HG03039 (cell line): Measurements from ENCODE around the gene PDS5A.
"Not testable (repeated sequence)": the region's sequence is repeated elsewhere in the genome, so short reads cannot be mapped to it uniquely, and the experiment has no call there.

ENCODE experiments used
- ATAC-seq: cut with Tn5 transposase; IDR thresholded peaks from one replicate; pipeline ENCODE4 v1.9.1; 2021; ENCODE audit warnings: mild to moderate bottlenecking, moderate library complexity; ENCODE audit not compliant: unreplicated experiment

The PDS5A gene

DNA sequence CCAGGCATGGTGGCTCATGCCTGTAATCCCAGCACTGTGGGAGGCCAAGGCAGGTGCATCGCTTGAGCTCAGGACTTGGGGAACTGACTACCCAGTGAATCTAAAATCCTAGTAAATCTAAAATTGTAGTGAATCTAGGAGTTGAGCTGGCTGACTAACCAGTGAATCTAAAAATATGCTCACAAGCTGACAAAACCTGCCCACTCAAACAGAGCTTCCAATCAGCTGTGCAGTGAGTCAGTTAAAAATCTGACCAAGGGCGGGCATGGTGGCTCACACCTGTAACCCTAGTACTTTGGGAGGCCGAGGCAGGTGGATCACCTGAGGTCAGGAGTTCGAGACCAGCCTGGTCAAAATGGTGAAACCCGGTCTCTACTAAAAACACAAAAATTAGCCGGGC is 72.7 kb downstream of the PDS5A start:
- not testable (repeated sequence) for ATAC-seq

DNA sequence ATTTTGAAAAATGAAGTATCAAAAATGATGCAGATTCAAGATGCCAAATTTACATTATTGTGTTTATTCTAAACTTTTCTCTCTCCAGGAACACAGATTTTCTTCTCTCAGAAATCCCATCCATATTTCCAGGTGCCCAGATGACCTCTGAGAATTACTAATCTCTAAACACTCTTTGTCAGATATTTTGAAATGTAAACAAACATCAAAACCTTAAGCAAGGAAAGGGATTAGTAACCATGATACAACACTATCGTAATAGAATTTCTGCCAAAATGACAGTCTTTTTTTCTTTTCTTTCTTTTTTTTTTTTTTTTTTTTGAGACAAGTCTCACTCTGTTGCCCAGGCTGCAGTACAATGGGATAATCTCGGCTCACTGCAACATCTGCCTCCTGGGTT is 76.7 kb downstream of the PDS5A start:
- ATAC-seq = no peak

DNA sequence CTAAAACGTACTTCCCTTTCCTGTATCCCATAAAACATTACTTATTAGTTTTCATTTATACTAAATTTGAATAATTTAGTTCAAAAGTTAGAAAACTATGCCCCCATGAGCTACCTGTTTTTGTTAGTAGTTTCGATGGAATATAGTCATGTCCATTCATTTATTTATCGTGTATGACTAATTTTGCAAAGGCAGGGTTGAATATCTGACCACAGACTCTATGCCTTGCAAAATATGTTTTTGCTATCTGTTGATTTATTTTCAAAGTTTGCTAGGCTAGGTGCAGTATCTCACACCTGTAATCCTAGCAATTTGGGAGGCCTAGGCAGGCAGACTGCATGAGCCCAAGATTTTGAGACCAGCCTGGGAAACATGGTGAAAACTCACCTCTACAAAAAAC is 78.4 kb downstream of the PDS5A start:
- ATAC-seq = no peak

DNA sequence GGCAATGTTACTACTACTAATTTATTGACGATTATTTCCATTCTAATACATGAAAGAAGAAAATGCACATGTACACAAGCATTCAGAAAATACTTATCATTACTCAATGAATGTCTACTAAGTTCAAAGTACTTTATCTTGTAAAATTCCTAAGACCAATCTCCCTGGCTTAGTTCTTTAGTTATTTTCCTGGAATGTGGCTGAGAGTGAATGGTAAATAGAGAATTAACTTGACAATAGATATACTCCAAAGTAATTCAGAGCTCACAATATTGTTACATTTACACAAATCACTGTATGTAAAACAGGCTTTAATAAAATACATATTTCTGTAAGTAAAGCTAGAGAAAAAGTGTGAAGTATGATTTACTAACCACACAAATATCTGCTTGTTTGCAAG is 79.7 kb downstream of the PDS5A start:
- no peak for ATAC-seq

DNA sequence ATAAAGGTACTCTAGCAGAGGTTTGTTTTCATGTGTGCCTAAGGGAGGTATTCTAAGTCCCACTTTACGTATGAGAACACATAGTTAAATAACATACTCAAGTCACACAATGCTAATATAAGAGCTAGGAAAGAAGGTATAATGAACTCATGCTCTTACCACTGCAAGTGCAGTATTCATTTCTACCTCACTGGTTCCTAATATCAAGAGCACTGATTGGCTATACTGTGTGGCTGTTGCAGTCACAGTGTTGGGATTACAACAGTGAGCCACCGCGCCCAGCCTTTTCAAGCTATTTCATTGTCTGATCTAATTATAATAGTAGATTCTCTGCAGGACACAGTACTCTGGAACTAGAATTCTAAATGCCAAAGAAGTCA is 84.0 kb downstream of the PDS5A start:
- no peak for ATAC-seq

DNA sequence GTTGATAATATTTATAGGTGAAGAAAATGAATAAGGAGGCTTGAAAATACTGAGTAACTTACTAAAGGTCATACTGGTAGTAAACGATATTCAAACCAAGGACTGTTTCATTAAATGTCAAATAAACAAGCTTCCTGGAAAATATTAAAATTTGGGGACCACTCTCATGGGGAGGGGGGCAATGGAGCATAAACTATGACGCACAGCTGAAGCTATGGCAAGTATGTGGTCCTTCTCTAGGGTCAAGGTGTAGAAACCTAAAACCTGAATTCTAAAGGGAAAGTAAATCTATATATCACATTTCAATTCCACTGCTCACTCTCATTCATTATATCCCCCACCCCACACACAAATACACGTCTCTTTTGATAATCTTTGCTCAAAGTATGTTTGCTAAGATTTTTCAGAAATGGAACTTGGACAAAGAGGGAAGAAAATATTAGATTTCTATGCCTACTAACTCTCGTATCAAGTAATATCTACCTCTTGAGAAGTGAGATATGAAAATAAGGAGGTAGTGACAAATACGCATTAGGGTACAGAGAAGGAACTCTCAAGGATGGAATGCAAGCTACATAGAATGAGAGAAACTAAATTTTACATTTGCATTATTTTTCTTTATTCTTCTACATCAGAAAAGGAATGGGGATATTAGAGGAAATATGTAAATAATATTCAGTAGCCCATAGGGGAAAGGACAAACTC is 84.6 kb downstream of the PDS5A start:
- ATAC-seq = no peak

DNA sequence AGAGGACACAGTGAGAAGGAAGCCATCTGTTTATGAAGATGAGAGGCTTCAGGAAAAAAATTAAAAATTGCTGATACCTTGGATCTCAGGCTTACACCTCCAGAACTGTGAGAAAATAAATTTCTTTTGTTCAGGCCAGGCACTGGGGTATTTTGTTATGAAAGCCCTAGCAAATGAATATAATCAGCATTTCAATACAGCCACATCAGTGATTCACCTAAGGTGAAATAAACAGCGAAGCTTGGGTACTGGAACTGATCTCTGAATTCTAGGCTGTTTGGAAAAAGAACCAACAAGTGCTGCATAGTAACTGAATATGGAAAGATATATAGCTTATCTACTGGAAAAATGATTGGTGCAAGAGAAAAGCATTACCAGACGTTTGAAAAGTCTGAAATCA is 88.5 kb downstream of the PDS5A start:
- ATAC-seq = no peak

DNA sequence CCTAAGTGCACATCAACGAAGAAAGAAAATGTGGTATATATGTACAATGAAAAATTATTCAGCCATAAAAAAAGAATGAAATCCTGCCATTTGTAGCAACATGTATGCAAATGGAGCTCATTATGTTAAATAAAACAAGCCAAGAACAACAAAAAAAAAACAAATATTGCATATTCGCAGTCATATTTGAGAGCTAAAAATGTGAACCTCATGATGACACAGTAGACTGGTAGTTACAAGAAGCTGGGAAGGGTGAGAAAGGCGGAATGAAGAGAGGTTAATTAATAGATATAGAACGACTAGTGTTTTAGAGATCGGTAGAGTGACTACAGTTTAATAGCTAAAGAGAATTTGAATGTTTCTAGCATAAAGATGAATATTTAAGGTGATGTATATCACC is 89.2 kb downstream of the PDS5A start:
- no peak for ATAC-seq

DNA sequence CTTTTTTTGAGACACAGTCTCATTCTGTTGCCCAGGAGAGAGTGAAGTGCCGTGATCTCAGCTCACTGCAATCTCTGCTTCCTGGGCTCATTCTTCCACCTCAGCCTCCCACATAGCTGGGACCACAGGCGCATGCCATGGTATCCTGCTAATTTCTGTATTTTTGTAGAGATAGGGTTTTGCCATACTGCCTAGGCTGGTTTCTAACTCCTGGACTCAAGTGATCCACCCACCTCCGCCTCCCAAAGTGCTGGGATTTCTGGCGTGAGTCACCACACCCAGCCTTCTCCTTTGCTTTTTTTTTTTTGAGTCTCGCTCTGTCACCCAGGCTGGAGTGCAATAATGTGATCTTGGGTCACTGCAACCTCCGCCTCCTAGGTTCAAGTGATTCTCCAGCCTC is 94.1 kb downstream of the PDS5A start:
- no peak for ATAC-seq

DNA sequence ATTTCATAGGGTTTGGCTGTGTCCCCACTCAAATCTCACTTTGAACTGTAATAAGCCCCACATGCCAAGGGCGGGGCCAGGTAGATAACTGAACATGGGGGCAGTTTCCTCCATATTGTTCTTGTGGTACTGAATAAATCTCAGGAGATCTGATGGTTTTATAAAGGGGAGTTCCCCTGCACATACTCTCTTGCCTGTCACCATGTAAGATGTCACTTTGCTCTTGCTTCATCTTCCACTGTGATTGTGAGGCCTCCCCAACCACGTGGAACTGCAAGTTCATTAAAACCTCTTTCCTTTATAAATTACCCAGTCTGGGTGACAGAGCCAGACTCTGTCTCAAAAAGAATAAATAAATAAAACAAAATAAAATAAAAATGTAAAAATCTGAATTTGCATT is 95.9 kb downstream of the PDS5A start:
- ATAC-seq = no peak

DNA sequence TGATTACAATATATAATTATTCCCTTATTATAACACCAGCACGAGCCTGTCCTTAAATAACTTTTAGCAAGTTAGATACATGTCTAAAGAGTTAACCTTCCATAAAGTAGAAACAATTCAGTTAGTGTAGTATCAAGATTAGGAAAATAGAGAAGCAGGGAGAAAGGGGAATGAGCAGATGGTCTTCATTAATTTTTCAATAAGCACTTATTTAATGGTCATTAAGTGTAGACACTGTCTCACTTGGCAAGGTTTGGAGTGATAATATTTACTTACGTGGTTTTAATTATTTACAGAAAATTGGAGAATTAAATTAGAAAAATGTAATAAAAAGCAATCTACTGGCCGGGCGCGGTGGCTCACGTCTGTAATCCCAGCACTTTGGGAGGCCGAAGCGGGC is 99.7 kb downstream of the PDS5A start:
- no peak for ATAC-seq

DNA sequence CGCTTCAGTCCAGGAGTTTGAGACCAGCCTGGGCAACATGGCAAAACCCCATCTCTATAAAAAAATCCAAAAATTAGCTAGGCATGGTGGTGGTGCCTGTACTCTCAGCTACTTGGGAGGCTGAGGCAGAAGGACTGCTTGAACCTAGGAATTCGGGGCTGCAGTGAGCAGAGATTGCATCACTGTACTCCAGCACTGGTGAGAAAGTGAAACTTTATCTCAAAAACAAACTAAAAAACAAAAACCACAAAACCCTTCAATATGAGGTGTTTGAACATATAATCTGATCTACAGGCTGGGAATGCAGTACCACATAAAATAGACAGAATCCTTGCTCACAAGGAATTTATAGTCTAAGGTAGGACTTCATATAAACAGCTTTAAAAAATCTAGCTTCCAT is 103.9 kb downstream of the PDS5A start:
- ATAC-seq = no peak

DNA sequence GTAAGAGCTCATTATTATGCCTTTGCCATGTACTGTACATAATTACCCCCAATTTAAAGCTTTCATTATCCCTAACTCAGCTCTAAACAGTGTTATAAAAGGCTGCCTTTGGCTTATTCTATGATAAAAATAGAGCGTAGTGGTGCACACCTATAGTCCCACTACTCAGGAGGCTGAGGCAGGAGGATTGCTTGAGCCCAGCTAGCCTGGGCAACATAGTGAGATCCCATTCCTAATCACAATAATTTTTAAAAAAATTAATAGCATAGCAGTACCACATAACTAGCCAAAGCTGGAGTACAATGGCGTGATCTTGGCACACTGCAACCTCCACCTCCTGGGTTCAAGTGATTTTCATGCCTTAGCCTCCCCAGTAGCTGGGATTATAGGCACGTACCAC is 112.4 kb downstream of the PDS5A start:
- no peak for ATAC-seq

DNA sequence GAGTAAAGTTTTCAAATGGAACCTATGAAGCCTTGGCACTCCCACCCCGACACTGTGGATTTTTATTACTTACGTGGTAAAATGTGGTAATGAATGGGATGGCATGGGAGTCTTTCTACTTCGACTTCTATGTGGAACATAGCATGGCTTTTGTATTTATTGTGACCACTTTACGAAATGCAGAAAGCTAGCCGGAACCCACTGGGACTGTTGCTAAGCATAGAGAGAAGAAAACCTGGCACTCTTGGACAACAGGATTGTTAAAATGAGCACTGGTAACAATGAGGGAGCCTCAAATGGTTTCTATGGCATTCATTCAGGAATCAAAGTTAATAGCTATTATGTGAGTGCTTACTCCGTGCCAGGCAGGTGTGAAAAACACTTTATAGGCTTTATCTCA is 113.3 kb downstream of the PDS5A start:
- no peak for ATAC-seq

DNA sequence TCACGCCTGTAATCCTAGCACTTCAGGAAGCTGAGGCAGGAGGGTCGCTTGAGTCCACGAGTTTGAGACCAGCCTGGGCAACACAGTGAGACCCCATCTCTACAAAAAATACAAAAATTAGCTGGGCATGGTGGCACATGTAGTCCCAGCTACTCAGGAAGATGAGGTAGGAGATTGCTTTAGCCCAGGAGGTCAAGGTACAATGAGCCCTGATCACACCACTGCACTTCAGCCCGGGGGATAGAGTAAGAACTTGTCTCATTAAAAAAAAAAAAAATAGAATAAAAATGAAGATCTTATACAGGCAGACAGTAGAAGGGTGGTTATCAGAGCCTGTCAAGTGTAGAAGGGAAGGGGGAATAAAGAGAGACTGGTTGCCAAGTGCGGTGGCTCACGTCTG is 116.9 kb downstream of the PDS5A start:
- no peak for ATAC-seq

DNA sequence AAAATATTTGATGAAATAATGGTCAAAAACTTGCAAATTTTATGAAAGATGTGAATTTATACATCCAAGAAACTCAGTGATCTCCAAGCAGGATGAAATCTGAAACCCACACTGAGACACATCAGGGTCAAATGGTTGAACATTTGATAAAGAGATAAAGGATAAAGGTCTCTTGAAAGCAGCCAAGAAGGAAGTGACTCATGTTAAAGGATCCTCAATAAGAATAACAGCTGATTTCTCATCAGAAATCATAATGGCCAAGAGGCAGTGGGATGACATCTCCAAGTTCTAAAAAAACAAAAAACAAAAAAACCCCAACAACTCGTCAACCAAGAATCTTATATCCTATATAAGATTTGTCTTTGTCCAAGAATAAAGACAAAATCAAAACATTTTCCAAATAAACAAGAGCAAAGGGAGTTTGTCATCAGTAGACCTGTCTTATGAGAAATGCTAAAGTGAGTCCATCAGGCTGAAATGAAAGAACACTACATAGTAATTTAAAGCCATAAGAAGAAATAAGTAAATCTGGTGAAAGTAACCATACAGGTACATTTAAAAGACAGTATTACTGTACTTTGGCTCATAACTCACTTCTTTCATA is 121.7 kb downstream of the PDS5A start:
- no peak for ATAC-seq

DNA sequence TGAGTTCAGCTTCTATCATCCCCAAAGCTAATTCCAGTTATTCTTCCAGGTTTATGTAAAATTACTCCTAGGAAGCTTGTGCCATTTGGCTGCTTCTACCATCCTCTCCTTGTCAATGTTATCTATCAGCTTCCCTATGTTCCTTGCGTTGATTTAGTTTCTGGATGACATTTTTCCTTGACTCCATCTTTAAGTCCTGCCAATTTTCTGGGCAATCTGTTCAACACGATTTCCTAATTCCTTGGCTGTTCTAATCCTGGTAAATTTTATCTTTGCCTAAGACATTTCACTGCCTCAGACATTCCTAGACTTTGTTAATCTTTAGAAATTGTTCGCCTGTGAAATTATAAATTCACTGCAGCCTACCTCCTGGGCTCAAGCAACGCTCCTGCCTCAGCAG is 125.1 kb downstream of the PDS5A start:
- no peak for ATAC-seq

DNA sequence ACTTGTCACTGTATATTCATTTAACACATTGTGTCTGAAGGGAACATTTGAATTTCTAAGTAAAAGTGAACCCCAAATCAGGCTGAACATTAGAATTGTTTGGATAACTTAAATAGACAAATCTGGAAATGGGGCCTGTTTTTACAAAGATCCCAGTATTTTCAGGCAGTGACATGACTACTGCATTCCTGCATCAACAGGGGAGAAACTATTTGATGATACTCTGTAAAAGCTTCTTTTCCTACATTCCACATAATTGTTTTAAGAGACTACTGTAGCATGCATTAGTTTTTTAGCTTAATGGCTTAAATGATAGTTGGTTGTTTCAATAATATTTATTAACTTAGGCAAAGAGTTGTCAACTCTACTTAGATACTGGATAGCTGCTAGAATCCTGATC is 127.0 kb downstream of the PDS5A start:
- no peak for ATAC-seq

DNA sequence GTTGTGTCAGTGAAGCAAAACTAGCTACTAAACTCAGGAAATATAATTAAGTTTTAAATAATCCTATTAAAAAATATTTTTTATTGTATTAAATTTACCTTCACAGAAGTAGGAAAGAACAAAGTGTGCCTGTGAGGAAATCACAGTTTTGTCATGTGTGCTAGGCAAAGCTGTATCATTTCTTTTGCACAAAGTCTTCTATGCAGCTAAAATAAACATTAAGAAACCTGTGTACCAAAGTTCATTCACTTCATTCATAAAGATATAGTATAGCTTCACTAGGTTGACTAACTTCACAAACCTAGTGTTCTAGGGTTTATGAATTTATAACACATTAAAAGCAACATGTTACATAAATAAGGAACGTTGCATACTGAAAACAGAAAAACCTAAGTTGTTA is 131.0 kb downstream of the PDS5A start:
- ATAC-seq = no peak

DNA sequence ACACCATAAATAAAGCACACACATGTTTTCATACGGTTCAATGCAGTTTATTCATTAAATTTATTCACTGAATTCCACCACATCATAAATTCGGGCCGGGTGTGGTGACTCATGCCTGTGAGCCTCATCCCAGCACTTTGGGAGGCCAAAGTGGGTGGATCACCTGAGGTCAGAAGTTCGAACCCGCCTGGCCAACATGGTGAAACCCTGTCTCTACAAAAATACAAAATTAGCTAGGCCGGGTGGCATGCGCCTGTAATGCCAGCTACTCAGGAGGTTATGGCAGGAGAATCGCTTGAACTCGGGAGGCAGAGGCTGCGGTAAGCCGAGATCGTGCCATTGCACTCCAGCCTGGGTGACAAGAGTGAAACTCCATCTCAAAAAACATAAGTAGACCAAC is 131.6 kb downstream of the PDS5A start:
- no peak for ATAC-seq

DNA sequence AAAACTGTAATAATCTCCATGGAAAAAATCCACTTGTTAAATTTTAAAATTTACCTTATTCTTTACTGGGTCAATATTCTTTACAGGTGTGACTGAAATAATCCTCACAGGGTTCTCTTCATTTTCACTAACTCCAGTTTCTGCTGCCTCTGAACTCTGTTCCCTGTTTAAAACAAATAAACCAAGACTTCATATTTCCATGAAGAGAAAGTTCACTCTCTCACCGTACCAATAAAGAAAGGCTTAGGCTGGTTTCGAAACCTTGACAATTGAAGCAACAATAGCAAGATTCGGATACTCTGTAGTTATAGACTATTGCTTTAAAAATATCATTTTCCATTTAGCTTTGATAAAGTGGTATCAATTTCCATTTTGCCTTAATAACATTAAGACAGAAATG is 135.8 kb downstream of the PDS5A start:
- ATAC-seq = no peak

DNA sequence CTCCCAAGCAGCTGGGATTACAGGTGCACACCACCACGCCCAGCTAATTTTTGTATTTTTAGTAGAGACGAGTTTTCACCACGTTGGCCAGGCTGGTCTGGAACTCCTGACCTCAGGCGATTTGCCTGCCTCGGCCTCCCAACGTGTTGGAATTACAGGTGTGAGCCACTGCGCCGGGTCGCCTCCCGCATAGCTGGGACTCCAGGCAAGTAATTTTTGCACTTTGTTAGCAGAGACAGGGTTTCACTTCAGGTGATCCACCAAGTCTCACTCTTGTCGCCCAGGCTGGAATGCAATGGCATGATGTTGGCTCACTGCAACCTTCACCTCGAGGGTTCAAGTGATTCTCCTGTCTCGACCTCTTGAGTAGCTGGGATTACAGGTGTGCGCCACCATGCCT is 137.2 kb downstream of the PDS5A start:
- ATAC-seq = not testable (repeated sequence)

DNA sequence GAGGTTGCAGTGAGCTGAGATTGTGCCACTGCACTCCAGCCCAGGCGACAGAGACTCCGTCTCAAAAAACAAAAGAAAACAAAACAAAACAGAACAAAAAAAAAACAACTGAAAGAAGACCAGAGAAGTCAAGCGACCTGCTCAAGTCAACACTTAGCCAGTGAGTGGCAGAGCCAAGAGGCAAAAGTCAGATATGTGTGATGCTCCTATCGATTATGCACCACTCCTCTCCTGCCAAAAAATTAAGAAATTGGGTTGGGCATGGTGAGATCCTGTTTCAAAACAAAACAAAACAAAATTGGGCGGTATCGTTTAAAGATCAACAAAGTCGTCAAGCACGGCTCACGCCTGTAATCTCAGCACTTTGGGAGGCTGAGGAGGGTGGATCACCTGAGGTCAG is 137.7 kb downstream of the PDS5A start:
- ATAC-seq = no peak
